Gastroesophageal sphincter (tissue), 4 donors: ENCODE measurements around the gene DMRTA2. TPM values are rescaled to one million over a fixed set of nuclear protein-coding genes. Genes with fewer than 3 reads are reported as not detected.

Experiments used
- ATAC-seq: fragments of 150-250 bp; one replicate; pipeline ENCODE4 v1.9.1; 2016; ENCODE audit warnings: mild to moderate bottlenecking, moderate library complexity
- H3K27ac ChIP-seq, 4 donors: fragments of 200-600 bp; sonication (generic) in 3 of 4; 1 replicate in 3 of 4; 2 replicates in 1 of 4; pipeline ENCODE4 v1.5.1; 2016 to 2019
- H3K27me3 ChIP-seq: fragments of 200-600 bp; sonication (generic); one replicate; pipeline ENCODE4 v1.5.1; 2019
- H3K36me3 ChIP-seq, 2 donors: fragments of 200-600 bp; sonication (generic); one replicate each; pipeline ENCODE4 v1.5.1; 2019; ENCODE audit warnings: control low read depth in 1 of 2
- H3K4me1 ChIP-seq, 3 donors: fragments of 200-600 bp; sonication (generic); 1 replicate in 2 of 3; 2 replicates in 1 of 3; pipeline ENCODE4 v1.5.1; 2016 to 2019; ENCODE audit warnings: control low read depth in 2 of 3
- H3K4me3 ChIP-seq, 2 donors: fragments of 200-600 bp; sonication (generic); one replicate each; pipeline ENCODE4 v1.5.1; 2019; ENCODE audit warnings: mild to moderate bottlenecking in 1 of 2, moderate library complexity in 1 of 2
- H3K9me3 ChIP-seq, 3 donors: fragments of 200-600 bp; sonication (generic); one replicate each; pipeline ENCODE4 v1.5.1; 2017 to 2019; ENCODE audit warnings: control low read depth in 2 of 3
- EP300 ChIP-seq: sonication (generic); formaldehyde crosslinking; IDR thresholded peaks from one replicate; pipeline ENCODE4 v1.6.1; 2017; ENCODE audit warnings: antibody characterized with exemption, mild to moderate bottlenecking
- POLR2A ChIP-seq, 2 donors: fragments of 450-650 bp; IDR thresholded peaks; one replicate each; pipeline ENCODE4 v1.6.1; 2017; ENCODE audit warnings: antibody characterized with exemption in 2 of 2, mild to moderate bottlenecking in 2 of 2, moderate library complexity in 1 of 2
- POLR2AphosphoS5 ChIP-seq: sonication (generic); formaldehyde crosslinking; IDR thresholded peaks from one replicate; pipeline ENCODE4 v1.6.1; 2017; ENCODE audit warnings: antibody characterized with exemption
- WGBS, 2 donors: methylation state at CpG; one replicate each; pipeline ENCODE4 v1.1.5; 2018; ENCODE audit warnings: low coverage in 1 of 2; 5-methylcytosine and 5-hydroxymethylcytosine counted together
- total RNA-seq, 4 donors: library from RNA; depleted of rRNA; stranded (reverse); fragments of >200 nt; gene quantifications; one replicate each; pipeline ENCODE4 v1.1.0, GENCODE V29; 2016
- TF ChIP-seq, protein P1 (sequence below), 4 experiments: fragments of 200-600 bp in 2 of 4; fragments of 450-650 bp in 2 of 4; sonication (generic) in 1 of 4; IDR thresholded peaks; one replicate each; pipeline ENCODE4 v1.5.1; 2017 to 2019; ENCODE audit warnings: antibody characterized with exemption in 4 of 4, mild to moderate bottlenecking in 2 of 4, moderate library complexity in 2 of 4

DMRTA2 gene
- total RNA-seq, 4 donors from 2014 or later: 1.2 TPM; not detected in 3

DNA sequence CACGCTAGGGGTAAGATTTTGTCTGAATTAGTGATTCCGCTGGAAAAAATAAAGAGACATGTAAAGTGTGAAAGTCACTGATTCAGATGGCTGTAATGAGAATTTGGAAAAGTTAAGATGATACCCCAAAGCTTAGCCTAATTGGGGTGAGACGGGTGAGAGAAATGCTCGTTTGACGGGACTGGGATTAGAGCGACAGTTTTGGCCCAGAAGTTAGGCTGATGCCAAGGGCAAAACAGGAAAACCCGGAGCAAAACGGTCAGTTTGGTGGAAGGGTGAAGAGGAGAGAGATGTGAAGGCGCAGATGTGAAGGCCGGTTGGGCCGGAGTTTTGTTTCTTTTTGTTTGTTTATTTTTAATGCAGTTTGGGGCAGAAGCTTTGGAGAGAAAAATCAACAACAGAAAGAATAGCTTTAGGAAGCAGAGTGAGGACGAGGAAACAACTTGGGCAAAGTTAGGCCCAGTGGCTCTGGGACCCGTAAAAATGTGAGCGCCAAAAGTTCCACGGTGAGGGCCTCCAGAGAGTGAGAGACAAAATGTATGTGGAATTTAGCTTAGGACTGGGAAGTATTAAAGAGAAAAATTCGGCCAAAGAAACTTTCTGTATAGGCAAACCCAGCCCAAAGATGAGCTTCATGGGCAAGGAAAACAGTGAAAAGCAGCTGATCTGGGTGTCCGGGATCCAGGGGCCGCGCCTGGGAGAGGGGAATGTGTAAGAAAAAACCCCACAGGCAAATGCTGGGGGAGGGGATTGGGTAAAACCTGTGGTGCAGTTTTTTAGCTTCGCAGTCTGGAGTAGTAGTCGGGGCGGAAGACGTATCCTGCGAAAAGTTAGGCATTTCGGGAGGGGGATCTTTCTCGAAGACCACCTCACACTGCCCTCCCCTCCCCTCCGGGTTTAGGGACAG is 1.2 kb downstream of the DMRTA2 start:
- H3K36me3 ChIP-seq: no peaks in the 10 kb centered on the region
- H3K27ac ChIP-seq: no peak overlapping the region
- ATAC-seq: no peak
- H3K4me3 ChIP-seq: no peak overlapping the region
- WGBS, 2 donors: 20 to 27% methylated on average over 25 to 27 of the region's 27 CpGs
- peaks cover 0 to 92% (median 36%) of the 10 kb centered on the region in 3 donors for H3K4me1 ChIP-seq
- peaks cover 100% of the 10 kb centered on the region for H3K27me3 ChIP-seq
- no peak for TF ChIP-seq EP300
- no peak for TF ChIP-seq POLR2A (IDR thresholded peaks at IDR 0.05)
- TF ChIP-seq, protein P1, sequence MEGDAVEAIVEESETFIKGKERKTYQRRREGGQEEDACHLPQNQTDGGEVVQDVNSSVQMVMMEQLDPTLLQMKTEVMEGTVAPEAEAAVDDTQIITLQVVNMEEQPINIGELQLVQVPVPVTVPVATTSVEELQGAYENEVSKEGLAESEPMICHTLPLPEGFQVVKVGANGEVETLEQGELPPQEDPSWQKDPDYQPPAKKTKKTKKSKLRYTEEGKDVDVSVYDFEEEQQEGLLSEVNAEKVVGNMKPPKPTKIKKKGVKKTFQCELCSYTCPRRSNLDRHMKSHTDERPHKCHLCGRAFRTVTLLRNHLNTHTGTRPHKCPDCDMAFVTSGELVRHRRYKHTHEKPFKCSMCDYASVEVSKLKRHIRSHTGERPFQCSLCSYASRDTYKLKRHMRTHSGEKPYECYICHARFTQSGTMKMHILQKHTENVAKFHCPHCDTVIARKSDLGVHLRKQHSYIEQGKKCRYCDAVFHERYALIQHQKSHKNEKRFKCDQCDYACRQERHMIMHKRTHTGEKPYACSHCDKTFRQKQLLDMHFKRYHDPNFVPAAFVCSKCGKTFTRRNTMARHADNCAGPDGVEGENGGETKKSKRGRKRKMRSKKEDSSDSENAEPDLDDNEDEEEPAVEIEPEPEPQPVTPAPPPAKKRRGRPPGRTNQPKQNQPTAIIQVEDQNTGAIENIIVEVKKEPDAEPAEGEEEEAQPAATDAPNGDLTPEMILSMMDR (IDR thresholded peaks at IDR 0.05): no peak
- no peak for TF ChIP-seq POLR2AphosphoS5
- H3K9me3 ChIP-seq: no peaks in the 10 kb centered on the region

DNA sequence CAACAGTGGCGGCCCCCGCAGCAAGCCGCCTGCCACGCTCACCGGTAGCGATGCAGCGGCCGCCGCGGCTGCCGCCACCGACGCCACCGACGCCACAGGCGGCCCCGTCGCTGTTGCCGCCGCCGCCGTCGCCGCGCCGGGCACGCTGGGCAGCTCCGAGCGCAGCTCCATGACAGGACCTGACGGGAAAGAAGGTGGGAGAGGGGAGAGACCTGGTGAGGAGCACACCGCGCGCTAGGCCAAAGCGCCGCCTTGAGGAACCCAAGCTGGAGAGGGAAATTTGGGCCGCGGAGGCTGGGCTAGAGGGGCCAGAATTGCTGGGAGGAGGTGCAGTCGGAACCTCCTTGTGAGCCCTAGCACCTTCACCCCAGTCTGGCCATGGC is 1.9 kb downstream of the DMRTA2 start:
- Histone ChIP-seq H3K4me3 (no peak overlapping the region), H3K36me3 (no peaks in the 10 kb centered on the region), H3K27me3 (peaks cover 100% of the 10 kb centered on the region), H3K9me3 (no peaks in the 10 kb centered on the region), H3K4me1 (peaks cover 0 to 92% (median 32%) of the 10 kb centered on the region in 3 donors), H3K27ac (no peak overlapping the region)
- ATAC-seq: no peak
- TF ChIP-seq, protein P1 (IDR thresholded peaks at IDR 0.05): no peak
- TF ChIP-seq POLR2A (IDR thresholded peaks at IDR 0.05) (no peak), EP300 (no peak), POLR2AphosphoS5 (no peak)
- WGBS, 2 donors: 20% methylated on average over 1 of the region's 38 CpGs; no CpG with 5 or more reads in 1 of the 2 donors

DNA sequence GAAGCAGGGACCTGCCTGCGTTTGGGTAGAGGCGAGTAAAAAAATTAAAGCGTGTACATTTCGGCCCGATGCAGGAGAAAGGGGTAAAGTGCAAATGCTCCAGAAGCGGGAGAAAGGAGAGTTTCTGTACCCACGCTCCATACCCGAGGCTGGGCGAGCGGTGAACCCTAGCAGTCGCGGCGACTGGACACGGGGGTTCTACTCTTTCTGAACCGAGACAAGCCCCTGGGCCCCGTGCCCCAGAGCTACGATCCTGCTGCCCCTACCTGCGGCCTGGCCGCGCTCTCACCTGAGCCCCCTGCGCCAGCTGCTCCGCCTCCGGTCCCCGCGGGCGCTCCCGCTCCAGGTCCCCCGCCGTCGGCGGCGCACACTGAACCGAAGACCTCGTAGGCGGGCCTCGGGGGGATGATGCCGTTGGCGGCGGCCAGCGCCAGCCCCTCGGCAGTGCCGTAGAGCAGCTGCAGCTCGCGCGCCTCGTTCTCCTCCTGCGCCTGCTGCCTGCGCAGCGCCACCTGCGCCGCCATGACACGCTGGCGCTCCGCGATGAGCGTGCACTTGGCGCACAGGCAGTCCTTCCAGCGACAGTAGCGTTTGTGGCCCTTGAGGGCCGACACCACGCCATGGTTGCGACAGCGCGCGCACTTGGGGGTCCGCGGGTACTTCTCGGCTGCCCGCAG is 2.4 kb downstream of the DMRTA2 start:
- whole genome bisulfite sequencing, 2 donors: 8% methylated on average over 5 to 17 of the region's 69 CpGs
- Histone ChIP-seq H3K36me3 (no peaks in the 10 kb centered on the region), H3K27me3 (peaks cover 100% of the 10 kb centered on the region), H3K4me3 (no peak overlapping the region), H3K4me1 (peaks cover 0 to 93% (median 32%) of the 10 kb centered on the region in 3 donors), H3K27ac (no peak overlapping the region), H3K9me3 (no peaks in the 10 kb centered on the region)
- TF ChIP-seq, protein P1 (IDR thresholded peaks at IDR 0.05): no peak
- TF ChIP-seq POLR2A (IDR thresholded peaks at IDR 0.05): no peak
- no peak for TF ChIP-seq EP300
- no peak for ATAC-seq

DNA sequence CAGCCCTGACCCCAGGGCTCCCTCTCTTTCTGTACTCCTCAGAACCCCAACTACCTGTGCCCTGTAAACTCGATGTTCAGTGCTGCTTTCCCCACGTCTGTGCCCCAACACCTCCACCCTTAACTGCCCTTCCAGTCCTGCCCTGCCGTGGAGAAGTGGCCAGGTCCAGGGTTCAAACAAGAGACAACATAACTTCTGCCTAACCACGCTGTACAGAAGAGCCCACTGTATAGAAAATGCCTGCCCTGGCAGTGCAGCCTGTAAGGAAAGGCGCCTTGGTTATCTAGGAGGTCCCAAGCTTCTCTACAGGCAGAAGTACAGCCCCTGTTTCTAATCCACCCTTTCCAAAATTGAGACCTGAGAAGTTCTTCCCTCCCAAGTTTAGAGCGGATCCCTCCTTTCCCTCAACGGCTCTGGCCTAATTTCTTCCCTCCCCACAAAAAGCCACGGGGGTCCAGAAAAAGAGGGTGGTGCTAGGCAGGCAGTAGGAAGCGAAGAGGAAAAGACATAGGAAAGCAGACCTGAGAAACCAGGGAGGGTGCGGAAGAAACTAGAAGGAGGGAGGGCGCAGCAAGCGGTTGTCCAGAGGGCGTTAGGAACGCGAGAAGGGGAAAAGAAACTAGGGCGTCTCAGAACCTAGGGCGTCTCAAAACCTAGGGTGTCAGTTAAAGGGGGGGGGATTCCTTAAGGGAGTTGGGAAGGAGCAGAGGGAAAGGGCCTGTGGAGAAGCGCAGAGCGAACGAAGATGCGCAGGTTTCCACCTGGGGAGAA is 3.2 kb downstream of the DMRTA2 start:
- 7 to 10% methylated on average over 12 to 17 of the region's 21 CpGs for WGBS, 2 donors
- H3K4me1 ChIP-seq: peaks cover 0 to 93% (median 32%) of the 10 kb centered on the region in 3 donors

More for the DNA sequence above, 3.2 kb downstream of the DMRTA2 start:
- Histone ChIP-seq H3K9me3 (no peaks in the 10 kb centered on the region), H3K27me3 (peaks cover 100% of the 10 kb centered on the region), H3K36me3 (no peaks in the 10 kb centered on the region), H3K4me3 (no peak overlapping the region), H3K27ac (no peak overlapping the region)
- TF ChIP-seq, protein P1 (IDR thresholded peaks at IDR 0.05): no peak
- no peak for TF ChIP-seq POLR2AphosphoS5
- TF ChIP-seq EP300: no peak
- TF ChIP-seq POLR2A (IDR thresholded peaks at IDR 0.05): no peak
- ATAC-seq: no peak
